PC-3 (cell line): Measurements from ENCODE around the gene ZNF689.

ENCODE experiments used
- EZH2 ChIP-seq: fragments of 300-600 bp; sonication (generic); IDR thresholded peaks from one replicate; pipeline ENCODE4 v1.6.1; 2017; ENCODE audit warnings: antibody characterized with exemption, mild to moderate bottlenecking, low read length; ENCODE audit not compliant: unreplicated experiment
- EZH2phosphoT487 ChIP-seq: fragments of 300-600 bp; sonication (generic); IDR thresholded peaks from 2 replicates; pipeline ENCODE4 v1.6.1; 2018; ENCODE audit warnings: mild to moderate bottlenecking, antibody characterized with exemption, low read length, borderline replicate concordance
- TF ChIP-seq, protein P1 (sequence below): fragments of 300-600 bp; sonication (generic); conservative IDR thresholded peaks from 2 replicates; pipeline ENCODE4 v1.5.1; 2017; ENCODE audit warnings: antibody characterized with exemption, low read depth, mild to moderate bottlenecking, low read length

DNA sequence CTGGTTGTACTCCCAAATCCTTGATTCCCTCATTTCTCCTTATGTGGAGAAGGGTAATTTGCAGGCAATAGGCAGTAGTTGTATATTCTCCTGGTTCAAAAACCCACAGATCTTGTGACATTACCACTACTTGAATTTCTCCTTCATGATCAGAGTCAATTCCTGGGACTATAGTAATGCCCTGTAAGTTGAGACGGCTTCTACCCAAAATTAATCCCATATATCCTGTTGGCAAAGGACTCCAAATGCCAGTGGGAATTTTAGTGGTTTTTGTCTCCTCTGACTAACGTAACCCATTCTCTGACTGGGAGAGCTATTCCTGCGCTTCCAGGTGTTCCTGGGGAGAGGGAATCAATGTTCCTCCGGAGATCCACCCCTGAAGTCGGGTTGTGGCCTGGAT, 11.6 kb upstream of the ZNF689 start:
- TF ChIP-seq, protein P1, sequence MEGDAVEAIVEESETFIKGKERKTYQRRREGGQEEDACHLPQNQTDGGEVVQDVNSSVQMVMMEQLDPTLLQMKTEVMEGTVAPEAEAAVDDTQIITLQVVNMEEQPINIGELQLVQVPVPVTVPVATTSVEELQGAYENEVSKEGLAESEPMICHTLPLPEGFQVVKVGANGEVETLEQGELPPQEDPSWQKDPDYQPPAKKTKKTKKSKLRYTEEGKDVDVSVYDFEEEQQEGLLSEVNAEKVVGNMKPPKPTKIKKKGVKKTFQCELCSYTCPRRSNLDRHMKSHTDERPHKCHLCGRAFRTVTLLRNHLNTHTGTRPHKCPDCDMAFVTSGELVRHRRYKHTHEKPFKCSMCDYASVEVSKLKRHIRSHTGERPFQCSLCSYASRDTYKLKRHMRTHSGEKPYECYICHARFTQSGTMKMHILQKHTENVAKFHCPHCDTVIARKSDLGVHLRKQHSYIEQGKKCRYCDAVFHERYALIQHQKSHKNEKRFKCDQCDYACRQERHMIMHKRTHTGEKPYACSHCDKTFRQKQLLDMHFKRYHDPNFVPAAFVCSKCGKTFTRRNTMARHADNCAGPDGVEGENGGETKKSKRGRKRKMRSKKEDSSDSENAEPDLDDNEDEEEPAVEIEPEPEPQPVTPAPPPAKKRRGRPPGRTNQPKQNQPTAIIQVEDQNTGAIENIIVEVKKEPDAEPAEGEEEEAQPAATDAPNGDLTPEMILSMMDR, result no peak
- TF ChIP-seq EZH2 (no peak), EZH2phosphoT487 (no peak)
